GM12892 (cell line): ENCODE measurements around the gene OXCT2.

Source experiments
- POLR2A ChIP-seq: IDR thresholded peaks from 2 replicates; pipeline ENCODE4 v1.6.1; 2011; ENCODE audit warnings: low read depth, low read length, control low read depth
- POLR2AphosphoS5 ChIP-seq: IDR thresholded peaks from 2 replicates; pipeline ENCODE4 v1.6.1; 2011; ENCODE audit warnings: low read depth, low read length, control low read depth

DNA sequence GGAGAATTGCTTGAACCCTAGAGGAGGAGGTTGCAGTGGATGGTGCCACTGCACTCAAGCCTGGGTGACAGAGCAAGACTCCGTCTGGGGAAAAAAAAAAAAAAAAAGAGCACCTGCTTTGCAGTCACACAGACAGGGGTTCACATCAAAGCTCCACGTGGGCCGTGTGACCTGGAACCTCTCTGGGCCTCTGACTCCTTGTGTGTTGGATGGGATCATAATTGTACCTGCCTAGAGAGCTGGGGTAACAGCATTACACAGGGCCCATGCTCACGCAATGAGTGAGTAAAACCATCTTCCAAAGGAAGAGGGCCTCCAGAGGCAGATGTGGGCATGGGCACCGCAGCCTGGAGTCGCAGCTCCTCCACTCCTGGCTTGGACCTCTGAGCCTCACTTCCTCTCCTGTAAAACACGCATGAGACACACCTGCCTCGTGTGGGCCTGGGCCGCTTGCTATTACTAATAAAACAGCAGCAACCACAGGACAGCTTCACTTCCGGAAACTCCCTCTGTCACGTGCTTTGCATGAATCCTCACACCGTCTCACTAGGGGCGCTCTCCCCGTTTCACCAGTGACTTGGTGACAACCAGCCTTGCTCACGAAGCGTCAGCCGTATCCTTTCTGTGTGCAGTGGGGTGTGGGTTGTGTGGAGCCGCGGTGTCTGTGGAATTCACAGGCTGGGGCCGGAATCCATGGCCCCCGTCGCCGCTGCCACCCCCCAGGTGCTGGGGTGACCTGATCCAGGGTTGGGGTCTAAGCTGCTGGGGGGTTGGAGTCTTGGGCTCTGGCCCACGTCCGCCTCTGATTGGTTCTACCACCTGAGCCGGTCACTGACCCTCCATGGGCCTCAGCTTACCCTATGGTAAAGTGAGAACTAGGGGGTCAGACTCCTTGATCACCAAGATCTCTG lies 28.0 kb upstream of the OXCT2 start:
- peak; percentile 33; the same call in 1 of the 2 replicates for TF ChIP-seq POLR2AphosphoS5
- peak; percentile 39; the same call in 1 of the 2 replicates for TF ChIP-seq POLR2A
